ENCODE measurements around the gene CCSER1. TPM values are rescaled to one million over a fixed set of nuclear protein-coding genes. Genes with fewer than 3 reads are reported as not detected.
A peak's percentile ranks its signal among the peaks of the same experiment; 100 is the strongest.
"Not testable (repeated sequence)": the region's sequence is repeated elsewhere in the genome, so short reads cannot be mapped to it uniquely, and the experiment has no call there.

CCSER1 gene
- total RNA-seq, 1 donor from 2014 or later: 8.4 TPM

DNA sequence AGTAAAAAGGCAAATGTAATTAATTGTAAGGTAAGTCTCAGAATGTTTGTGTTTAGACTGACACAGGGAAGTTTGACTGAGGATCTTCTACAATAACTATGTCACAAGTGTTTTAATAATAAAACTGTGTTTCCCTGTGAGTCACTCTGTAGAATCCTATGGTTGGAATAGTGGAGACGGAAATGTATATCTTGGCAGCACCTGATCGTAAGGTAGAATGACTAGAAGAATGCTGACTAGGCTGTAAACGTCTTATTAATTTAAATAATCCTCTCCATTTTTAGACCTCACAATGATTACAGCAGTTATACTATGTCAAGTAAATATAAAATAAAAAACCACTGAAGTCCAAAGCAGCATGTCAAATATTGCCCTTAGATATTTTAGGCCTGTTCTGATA is 266.0 kb downstream of the CCSER1 start:
- DNase-seq (no peak), ATAC-seq (no peak)
- no peaks in the 10 kb centered on the region for H3K27me3 ChIP-seq (ENCODE audit: low read depth)
- H3K9me3 ChIP-seq: no peaks in the 10 kb centered on the region
- H3K4me3 ChIP-seq: no peak overlapping the region
- no peaks in the 10 kb centered on the region for H3K36me3 ChIP-seq
- H3K4me1 ChIP-seq: no peaks in the 10 kb centered on the region
- TF ChIP-seq, protein P1, sequence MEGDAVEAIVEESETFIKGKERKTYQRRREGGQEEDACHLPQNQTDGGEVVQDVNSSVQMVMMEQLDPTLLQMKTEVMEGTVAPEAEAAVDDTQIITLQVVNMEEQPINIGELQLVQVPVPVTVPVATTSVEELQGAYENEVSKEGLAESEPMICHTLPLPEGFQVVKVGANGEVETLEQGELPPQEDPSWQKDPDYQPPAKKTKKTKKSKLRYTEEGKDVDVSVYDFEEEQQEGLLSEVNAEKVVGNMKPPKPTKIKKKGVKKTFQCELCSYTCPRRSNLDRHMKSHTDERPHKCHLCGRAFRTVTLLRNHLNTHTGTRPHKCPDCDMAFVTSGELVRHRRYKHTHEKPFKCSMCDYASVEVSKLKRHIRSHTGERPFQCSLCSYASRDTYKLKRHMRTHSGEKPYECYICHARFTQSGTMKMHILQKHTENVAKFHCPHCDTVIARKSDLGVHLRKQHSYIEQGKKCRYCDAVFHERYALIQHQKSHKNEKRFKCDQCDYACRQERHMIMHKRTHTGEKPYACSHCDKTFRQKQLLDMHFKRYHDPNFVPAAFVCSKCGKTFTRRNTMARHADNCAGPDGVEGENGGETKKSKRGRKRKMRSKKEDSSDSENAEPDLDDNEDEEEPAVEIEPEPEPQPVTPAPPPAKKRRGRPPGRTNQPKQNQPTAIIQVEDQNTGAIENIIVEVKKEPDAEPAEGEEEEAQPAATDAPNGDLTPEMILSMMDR (IDR thresholded peaks at IDR 0.05): no peak
- no peak overlapping the region for H3K27ac ChIP-seq
- intact Hi-C loops (cut with DNase I): no loop called here

DNA sequence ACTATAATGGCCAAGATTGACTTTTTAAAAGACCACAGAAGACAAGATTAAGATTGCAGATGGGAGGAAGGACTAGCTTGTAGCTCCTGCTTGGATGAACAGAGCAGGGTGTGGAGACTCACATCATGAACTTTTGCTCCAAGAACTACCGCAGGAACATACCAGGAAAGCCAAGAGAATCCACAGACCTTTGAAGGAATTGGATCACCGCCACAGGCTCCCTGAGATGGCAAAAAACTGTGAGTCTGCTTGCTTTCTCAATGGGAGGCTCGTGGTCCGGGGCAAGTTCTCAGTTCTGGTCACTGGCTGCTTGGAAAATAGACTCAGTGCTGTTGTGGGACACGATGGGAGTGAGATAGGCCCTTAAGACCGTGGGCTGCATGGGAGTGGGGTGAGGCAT is 276.6 kb downstream of the CCSER1 start:
- DNase-seq (no peak), ATAC-seq (no peak)
- intact Hi-C loops (cut with DNase I): no loop called here

DNA sequence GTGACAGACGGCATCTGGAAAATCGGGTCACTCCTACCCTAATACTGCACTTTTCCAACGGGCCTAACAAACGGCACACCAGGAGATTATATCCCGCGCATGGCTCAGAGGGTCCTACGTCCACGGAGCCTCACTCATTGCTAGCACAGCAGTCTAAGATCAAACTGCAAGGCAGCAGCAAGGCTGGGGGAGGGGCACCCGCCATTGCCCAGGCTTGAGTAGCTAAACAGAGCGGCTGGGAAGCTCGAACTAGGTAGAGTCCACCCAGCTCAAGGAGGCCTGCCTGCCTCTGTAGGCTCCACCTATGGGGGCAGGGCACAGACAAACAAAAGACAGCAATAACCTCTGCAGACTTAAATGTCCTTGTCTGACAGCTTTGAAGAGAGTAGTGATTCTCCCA is 280.7 kb downstream of the CCSER1 start:
- intact Hi-C loops (cut with DNase I): not testable (repeated sequence)

More for the DNA sequence above, 276.6 kb downstream of the CCSER1 start:
- TF ChIP-seq, protein P1 (IDR thresholded peaks at IDR 0.05): no peak
- H3K27me3 ChIP-seq (ENCODE audit: low read depth): no peaks in the 10 kb centered on the region
- no peak overlapping the region for H3K4me3 ChIP-seq
- no peaks in the 10 kb centered on the region for H3K4me1 ChIP-seq
- H3K36me3 ChIP-seq: no peaks in the 10 kb centered on the region
- H3K27ac ChIP-seq: no peak overlapping the region
- H3K9me3 ChIP-seq: no peaks in the 10 kb centered on the region

DNA sequence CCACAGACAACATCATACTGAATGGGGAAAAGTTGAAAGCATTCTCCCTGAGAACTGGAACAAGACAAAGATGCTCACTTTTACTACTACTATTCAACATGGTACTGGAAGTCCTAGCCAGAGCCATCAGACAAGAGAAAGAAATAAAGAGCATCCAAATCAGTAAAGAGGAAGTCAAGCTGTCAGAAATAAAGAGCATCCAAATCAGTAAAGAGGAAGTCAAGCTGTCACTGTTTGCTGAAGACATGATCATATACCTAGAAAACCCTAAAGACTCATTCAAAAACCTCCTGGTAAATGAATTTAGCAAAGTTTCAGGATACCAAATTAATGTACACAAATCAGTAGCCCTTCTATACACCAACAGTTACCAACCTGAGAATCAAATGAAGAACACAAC is 285.6 kb downstream of the CCSER1 start:
- H3K4me3 ChIP-seq; intact Hi-C loops (cut with DNase I); H3K9me3 ChIP-seq; H3K4me1 ChIP-seq; H3K27ac ChIP-seq; ATAC-seq; H3K27me3 ChIP-seq (ENCODE audit: low read depth); H3K36me3 ChIP-seq; DNase-seq: not testable (repeated sequence)

More for the DNA sequence above, 280.7 kb downstream of the CCSER1 start:
- DNase-seq; H3K27me3 ChIP-seq (ENCODE audit: low read depth); H3K36me3 ChIP-seq; H3K4me1 ChIP-seq; ATAC-seq; H3K27ac ChIP-seq; H3K4me3 ChIP-seq; H3K9me3 ChIP-seq: not testable (repeated sequence)

DNA sequence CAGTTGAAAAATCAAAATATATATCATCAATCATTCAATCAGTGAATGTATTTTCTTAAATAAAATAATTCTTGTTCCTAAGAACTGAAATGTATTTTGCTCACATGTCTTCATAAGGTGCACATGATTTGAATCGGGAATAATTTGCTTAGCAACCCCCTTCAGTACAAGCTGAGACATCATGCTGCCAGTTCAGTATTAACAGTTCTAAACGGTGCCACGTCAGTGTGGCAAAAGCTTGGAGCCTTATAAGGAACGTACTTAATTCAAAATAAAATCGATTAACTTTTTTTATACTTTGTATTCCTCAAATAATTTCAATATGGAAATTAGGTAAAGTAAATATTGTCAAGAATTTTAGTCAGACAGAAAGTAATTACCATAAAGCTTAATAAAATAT is 287.9 kb downstream of the CCSER1 start:
- H3K9me3 ChIP-seq: no peaks in the 10 kb centered on the region
- H3K27ac ChIP-seq: no peak overlapping the region
- no peaks in the 10 kb centered on the region for H3K27me3 ChIP-seq (ENCODE audit: low read depth)
- intact Hi-C loops (cut with DNase I): no loop called here
- DNase-seq (no peak), ATAC-seq (no peak)
- TF ChIP-seq, protein P1 (IDR thresholded peaks at IDR 0.05): no peak
- H3K4me1 ChIP-seq: no peaks in the 10 kb centered on the region
- H3K36me3 ChIP-seq: no peaks in the 10 kb centered on the region
- H3K4me3 ChIP-seq: no peak overlapping the region

DNA sequence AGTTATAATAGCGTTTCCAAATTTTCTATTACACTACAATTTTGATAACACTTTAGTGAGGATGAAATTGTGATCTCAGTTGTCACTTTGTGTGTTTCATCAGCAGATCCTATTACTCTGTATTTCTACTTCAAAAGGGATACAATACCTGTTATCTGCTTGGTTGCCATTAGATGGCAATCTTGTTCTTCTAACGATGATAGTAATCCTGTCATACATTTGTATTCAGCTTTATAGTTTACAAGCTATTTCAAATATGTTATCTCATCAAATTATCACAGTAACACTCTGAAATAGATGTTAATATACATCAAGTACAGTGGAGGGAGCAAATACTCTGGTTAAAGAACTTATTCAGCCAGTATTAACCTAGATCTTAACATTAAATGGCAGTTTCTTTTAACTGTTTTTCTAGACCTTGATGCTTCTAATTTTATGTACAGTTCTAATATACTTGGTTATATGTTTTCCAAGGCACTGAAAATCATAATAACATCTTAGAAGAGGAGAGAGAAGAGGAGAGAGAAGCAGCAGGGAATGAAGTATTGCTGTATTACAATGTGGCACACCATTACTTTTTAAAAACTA is 292.0 kb downstream of the CCSER1 start:
- ATAC-seq: peak in 1 of 2 donors; percentile 69
- TF ChIP-seq, protein P1 (IDR thresholded peaks at IDR 0.05): peak; percentile 54
- H3K9me3 ChIP-seq: no peaks in the 10 kb centered on the region
- no peaks in the 10 kb centered on the region for H3K36me3 ChIP-seq
- DNase-seq: no peak
- no peaks in the 10 kb centered on the region for H3K4me1 ChIP-seq
- intact Hi-C loops (cut with DNase I): no loop called here
- H3K4me3 ChIP-seq: no peak overlapping the region
- no peaks in the 10 kb centered on the region for H3K27me3 ChIP-seq (ENCODE audit: low read depth)
- no peak overlapping the region for H3K27ac ChIP-seq
